Activated naive CD8-positive, alpha-beta T cell treated with anti-CD3 and anti-CD28 coated beads, Interleukin-2, amount 10 ng/mL, durations not matched to agents 7 days and 5 days (primary cell): ENCODE data around the gene FTCD. TPM values are rescaled to one million over a fixed set of nuclear protein-coding genes. Genes with fewer than 3 reads are reported as not detected.

Experiments
- ATAC-seq: fragments of 150-1000 bp; cut with Tn5 transposase; one replicate; pipeline ENCODE4 v1.10.0; 2021; ENCODE audit warnings: low read depth, moderate library complexity
- POLR2A ChIA-PET: fragments of 350-600 bp; sonication (Branson Sonifier 250); formaldehyde crosslinking; loops from one replicate; lab custom pipeline; 2021; ENCODE audit warnings: antibody characterized with exemption; lab: Charles Lee
- DNase-seq: peaks from one replicate; pipeline ENCODE4 v3.0.0; 2021
- H3K27ac Mint-ChIP-seq: one replicate; pipeline ENCODE4 v1.8.0; 2022; ENCODE audit warnings: mild to moderate bottlenecking, mixed read lengths
- H3K27me3 Mint-ChIP-seq: one replicate; pipeline ENCODE4 v1.8.0; 2022; ENCODE audit warnings: mild to moderate bottlenecking, moderate library complexity, mixed read lengths
- H3K36me3 Mint-ChIP-seq: one replicate; pipeline ENCODE4 v1.8.0; 2021; ENCODE audit warnings: mild to moderate bottlenecking, mixed read lengths
- H3K4me1 Mint-ChIP-seq: one replicate; pipeline ENCODE4 v1.8.0; 2021; ENCODE audit warnings: mixed read lengths
- H3K4me3 Mint-ChIP-seq: one replicate; pipeline ENCODE4 v1.8.0; 2022; ENCODE audit warnings: mild to moderate bottlenecking, moderate library complexity, mixed read lengths
- H3K9me3 Mint-ChIP-seq: one replicate; pipeline ENCODE4 v1.8.0; 2021; ENCODE audit warnings: mixed read lengths
- total RNA-seq, 2 experiments: library from RNA; stranded (reverse); gene quantifications; one replicate each; pipeline ENCODE4 v1.2.3, GENCODE V29; 2021

Gene FTCD
- total RNA-seq, 2 experiments from 2014 or later = 0.65 to 1.3 TPM

DNA sequence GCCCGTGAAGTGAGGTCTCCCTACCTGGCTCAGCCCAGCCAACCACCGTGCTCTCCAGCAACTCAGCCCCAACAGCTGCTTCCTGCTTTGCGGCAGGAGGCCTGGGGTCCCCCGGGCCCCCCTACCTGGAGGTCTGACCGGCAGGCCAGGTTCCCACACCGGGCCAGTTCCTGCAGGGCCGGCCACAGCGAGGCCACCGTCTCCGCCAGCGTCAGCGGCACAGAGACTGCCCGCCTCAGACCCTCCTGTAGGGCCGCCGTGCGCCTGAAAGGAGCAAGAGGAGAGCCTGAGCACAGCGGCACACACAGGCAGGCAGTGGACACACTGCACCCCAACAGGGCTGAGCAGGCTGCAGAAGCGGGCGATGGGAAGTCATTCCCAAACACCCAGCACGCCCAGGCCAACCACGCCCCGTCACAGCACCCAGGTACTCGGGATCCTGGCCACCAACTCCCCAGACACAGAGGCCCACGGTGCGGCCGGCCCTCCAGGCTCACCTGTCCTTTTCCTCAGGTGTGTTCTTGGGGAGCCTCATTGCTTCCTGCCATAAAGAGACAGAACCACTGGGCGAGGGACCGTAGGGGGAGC lies 16.9 kb downstream of the FTCD start:
- H3K9me3 Mint-ChIP-seq = no peaks in the 10 kb centered on the region
- POLR2A ChIA-PET = interaction anchor here (0.6 kb wide), 1 partner anchor 161 kb away, joined by 5 read pairs; no protein-coding TSS in a partner anchor
- DNase-seq = no peak
- H3K27me3 Mint-ChIP-seq = no peaks in the 10 kb centered on the region
- H3K27ac Mint-ChIP-seq = no peak overlapping the region
- H3K4me1 Mint-ChIP-seq = peaks cover 6% of the 10 kb centered on the region
- no peak for ATAC-seq
- no peaks in the 10 kb centered on the region for H3K36me3 Mint-ChIP-seq
- no peak overlapping the region for H3K4me3 Mint-ChIP-seq

GRCh38 chr21:46137908-46138307 lies 17.5 kb downstream of the FTCD start:
- H3K27me3 Mint-ChIP-seq = no peaks in the 10 kb centered on the region
- H3K27ac Mint-ChIP-seq = no peak overlapping the region
- H3K36me3 Mint-ChIP-seq = no peaks in the 10 kb centered on the region
- POLR2A ChIA-PET = interaction anchor here (0.6 kb wide), 1 partner anchor 161 kb away, joined by 5 read pairs; no protein-coding TSS in a partner anchor
- H3K4me3 Mint-ChIP-seq = no peak overlapping the region
- no peaks in the 10 kb centered on the region for H3K9me3 Mint-ChIP-seq
- ATAC-seq (no peak), DNase-seq (no peak)
- H3K4me1 Mint-ChIP-seq = peaks cover 5% of the 10 kb centered on the region

DNA sequence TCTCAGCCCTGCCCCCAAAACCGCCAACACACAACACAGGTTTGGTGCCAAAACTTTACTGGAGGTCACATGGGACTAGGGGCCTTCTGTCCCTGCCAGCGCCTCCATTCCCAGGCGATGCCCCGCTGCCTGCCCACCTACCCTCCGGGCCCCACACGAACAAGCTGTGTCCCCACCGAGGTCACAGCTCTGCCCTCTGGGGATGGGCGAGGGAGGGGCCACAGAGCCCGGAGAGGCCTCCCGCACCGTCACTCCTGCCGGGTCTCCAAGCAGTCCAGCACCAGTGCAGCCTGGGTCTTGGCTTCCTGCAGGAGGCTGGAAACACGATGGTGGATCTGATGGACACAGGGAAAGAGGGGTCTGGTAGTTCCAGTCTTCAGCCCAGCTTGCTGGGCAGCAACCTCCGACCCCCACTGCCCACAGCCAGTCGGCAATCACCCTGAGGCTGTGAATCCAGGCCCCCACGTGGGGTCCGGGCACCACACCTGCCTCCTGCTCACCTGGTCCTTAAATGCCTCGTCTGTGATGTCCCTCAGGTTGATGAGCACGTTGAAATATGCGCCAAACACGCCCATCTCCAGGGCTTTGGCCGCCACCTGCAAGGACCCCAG lies 18.5 kb downstream of the FTCD start:
- no peaks in the 10 kb centered on the region for H3K36me3 Mint-ChIP-seq
- no peak overlapping the region for H3K27ac Mint-ChIP-seq
- no peak for ATAC-seq
- POLR2A ChIA-PET = no interaction called here
- no peak for DNase-seq
- no peaks in the 10 kb centered on the region for H3K9me3 Mint-ChIP-seq
- no peaks in the 10 kb centered on the region for H3K27me3 Mint-ChIP-seq
- peaks cover 2% of the 10 kb centered on the region for H3K4me1 Mint-ChIP-seq
- H3K4me3 Mint-ChIP-seq = no peak overlapping the region

GRCh38 chr21:46135782-46136395 lies 19.5 kb downstream of the FTCD start:
- DNase-seq (no peak), ATAC-seq (no peak)
- POLR2A ChIA-PET = no interaction called here
- no peaks in the 10 kb centered on the region for H3K4me1 Mint-ChIP-seq
- no peak overlapping the region for H3K4me3 Mint-ChIP-seq
- H3K9me3 Mint-ChIP-seq = no peaks in the 10 kb centered on the region
- H3K27me3 Mint-ChIP-seq = no peaks in the 10 kb centered on the region
- H3K27ac Mint-ChIP-seq = no peak overlapping the region
- H3K36me3 Mint-ChIP-seq = no peaks in the 10 kb centered on the region

DNA sequence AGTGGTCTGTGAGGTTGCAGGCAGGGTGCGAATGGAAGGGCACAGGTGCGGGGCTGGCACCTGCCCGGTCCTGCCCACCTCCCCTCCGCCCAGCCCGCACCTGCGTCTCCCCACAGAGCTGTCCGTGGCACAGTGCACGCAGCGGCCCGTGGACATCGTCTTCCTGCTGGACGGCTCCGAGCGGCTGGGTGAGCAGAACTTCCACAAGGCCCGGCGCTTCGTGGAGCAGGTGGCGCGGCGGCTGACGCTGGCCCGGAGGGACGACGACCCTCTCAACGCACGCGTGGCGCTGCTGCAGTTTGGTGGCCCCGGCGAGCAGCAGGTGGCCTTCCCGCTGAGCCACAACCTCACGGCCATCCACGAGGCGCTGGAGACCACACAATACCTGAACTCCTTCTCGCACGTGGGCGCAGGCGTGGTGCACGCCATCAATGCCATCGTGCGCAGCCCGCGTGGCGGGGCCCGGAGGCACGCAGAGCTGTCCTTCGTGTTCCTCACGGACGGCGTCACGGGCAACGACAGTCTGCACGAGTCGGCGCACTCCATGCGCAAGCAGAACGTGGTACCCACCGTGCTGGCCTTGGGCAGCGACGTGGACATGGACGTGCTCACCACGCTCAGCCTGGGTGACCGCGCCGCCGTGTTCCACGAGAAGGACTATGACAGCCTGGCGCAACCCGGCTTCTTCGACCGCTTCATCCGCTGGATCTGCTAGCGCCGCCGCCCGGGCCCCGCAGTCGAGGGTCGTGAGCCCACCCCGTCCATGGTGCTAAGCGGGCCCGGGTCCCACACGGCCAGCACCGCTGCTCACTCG lies 23.3 kb downstream of the FTCD start:
- POLR2A ChIA-PET = no interaction called here
- Mint-ChIP-seq H3K27me3 (no peaks in the 10 kb centered on the region), H3K4me1 (no peaks in the 10 kb centered on the region), H3K9me3 (no peaks in the 10 kb centered on the region), H3K36me3 (no peaks in the 10 kb centered on the region), H3K4me3 (no peak overlapping the region), H3K27ac (no peak overlapping the region)
- ATAC-seq = no peak
- DNase-seq = no peak

- POLR2A ChIA-PET = no interaction called here
Measured at GRCh38 chr21:46131588-46131837, 23.9 kb downstream of the FTCD start.

GRCh38 chr21:46130831-46131587 lies 24.4 kb downstream of the FTCD start:
- no peak for ATAC-seq
- Mint-ChIP-seq H3K4me3 (no peak overlapping the region), H3K36me3 (no peaks in the 10 kb centered on the region), H3K4me1 (no peaks in the 10 kb centered on the region), H3K27me3 (no peaks in the 10 kb centered on the region), H3K27ac (no peak overlapping the region), H3K9me3 (no peaks in the 10 kb centered on the region)
- POLR2A ChIA-PET = no interaction called here
- no peak for DNase-seq

More at GRCh38 chr21:46131588-46131837, 23.9 kb downstream of the FTCD start:
- Mint-ChIP-seq H3K4me1 (no peaks in the 10 kb centered on the region), H3K36me3 (no peaks in the 10 kb centered on the region), H3K27ac (no peak overlapping the region), H3K27me3 (no peaks in the 10 kb centered on the region), H3K4me3 (no peak overlapping the region), H3K9me3 (no peaks in the 10 kb centered on the region)
- DNase-seq (no peak), ATAC-seq (no peak)

DNA sequence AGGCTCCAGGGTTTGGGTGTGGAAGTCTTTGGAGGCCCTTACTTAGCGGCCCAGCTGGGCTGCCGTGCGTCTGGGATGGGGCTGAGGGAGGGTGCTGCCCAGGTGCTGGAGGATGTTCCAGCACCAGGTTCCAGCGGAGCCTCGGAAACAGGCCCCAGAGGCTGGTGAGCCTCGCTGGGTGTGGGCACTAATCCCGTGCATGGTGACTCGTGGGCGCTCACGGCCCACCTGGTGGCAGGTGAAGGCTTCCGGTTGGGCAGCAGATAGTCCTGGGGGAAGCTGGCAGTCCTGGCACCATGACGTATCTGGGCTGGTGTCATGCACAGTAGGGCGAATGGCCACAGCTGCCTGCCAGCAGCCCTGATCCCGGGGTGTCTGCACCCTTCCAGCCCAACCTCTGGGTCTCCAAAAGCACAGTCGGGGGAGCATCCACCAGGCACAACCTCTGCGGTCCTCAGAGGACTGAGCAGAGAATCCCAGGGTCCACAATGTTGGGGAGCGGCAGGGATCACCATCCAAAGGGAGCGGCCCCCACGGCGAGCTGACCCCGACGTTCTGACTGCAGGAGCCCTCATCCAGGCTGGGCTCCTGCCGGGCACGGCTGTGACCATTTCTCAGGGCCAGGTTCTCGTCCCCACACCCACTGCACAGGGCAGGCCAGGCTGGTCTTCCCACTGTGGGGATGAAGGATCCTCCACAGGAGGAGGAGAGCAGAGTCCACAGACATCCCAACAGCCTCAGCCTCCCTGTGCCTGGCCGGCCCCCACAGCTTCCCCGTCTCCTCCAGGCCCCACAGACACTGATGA lies 25.3 kb downstream of the FTCD start:
- DNase-seq = no peak
- Mint-ChIP-seq H3K4me1 (no peaks in the 10 kb centered on the region), H3K9me3 (no peaks in the 10 kb centered on the region), H3K27me3 (no peaks in the 10 kb centered on the region), H3K27ac (no peak overlapping the region), H3K4me3 (no peak overlapping the region), H3K36me3 (no peaks in the 10 kb centered on the region)
- POLR2A ChIA-PET = no interaction called here
- no peak for ATAC-seq

- ATAC-seq (no peak), DNase-seq (no peak)
- Mint-ChIP-seq H3K27me3 (no peaks in the 10 kb centered on the region), H3K4me1 (no peaks in the 10 kb centered on the region), H3K36me3 (no peaks in the 10 kb centered on the region), H3K4me3 (no peak overlapping the region), H3K9me3 (no peaks in the 10 kb centered on the region), H3K27ac (no peak overlapping the region)
- POLR2A ChIA-PET = no interaction called here
Measured at GRCh38 chr21:46128933-46129571, 26.3 kb downstream of the FTCD start.

DNA sequence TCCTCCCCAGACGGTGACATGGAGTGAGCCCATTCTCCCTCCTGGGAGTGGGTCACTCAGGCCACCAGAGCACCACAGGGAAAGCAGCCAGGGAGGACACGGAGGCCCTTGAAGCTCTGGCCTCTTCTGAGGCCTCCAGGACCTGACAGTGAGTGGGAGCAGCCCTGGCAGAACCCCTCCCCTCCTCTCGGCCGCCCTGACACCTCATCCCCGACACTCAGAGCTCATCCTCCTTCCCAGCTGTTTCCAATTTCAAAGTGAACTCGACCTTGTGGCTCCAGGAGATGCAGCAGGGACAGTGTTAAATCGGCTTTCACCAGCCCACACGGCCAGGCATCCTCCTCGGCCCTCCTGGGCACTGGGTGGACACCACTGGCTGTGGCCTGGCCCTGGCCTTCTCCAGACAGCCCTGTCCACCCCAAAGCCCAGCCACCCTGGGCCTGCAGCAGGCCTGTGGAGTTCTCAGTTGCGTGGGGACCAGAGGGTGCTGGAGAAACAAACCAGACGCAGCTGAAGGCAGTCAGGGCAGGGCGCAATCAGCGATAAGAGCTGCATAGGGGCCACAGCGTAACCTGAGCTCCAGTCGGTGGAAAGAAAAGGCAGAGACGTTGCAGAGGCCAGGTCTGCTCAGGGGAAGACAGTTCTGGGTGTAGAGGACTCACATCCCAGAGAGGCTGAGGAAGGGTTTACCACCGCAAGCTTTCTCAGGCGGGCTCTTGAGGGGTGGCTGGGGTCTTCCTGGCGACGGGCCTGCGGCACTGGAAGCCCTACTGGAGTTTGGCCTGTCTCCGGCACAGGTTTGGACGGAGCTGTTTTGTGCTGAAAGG lies 27.1 kb downstream of the FTCD start:
- H3K36me3 Mint-ChIP-seq = no peaks in the 10 kb centered on the region
- no peak overlapping the region for H3K4me3 Mint-ChIP-seq
- no peaks in the 10 kb centered on the region for H3K9me3 Mint-ChIP-seq
- ATAC-seq (no peak), DNase-seq (peak; percentile 17)
- H3K27me3 Mint-ChIP-seq = no peaks in the 10 kb centered on the region
- H3K4me1 Mint-ChIP-seq = no peaks in the 10 kb centered on the region
- POLR2A ChIA-PET = no interaction called here
- no peak overlapping the region for H3K27ac Mint-ChIP-seq

- Mint-ChIP-seq H3K4me3 (no peak overlapping the region), H3K36me3 (no peaks in the 10 kb centered on the region), H3K27ac (no peak overlapping the region), H3K4me1 (no peaks in the 10 kb centered on the region), H3K27me3 (no peaks in the 10 kb centered on the region), H3K9me3 (no peaks in the 10 kb centered on the region)
- ATAC-seq (no peak), DNase-seq (peak; percentile 21)
- POLR2A ChIA-PET = no interaction called here
Measured at GRCh38 chr21:46127239-46128105, 27.9 kb downstream of the FTCD start.
